GM23338 (cell line): ENCODE results near the gene ONECUT1. TPM values are rescaled to one million over a fixed set of nuclear protein-coding genes. Genes with fewer than 3 reads are reported as not detected.

Experiments
- ATAC-seq: fragments of 200-7000 bp; cut with Tn5 transposase; 3 replicates; pipeline ENCODE4 v1.9.1; 2020
- DNase-seq: peaks from one replicate; pipeline ENCODE4 v3.0.0-alpha.2; 2015; ENCODE audit warnings: low spot score
- H2AFZ ChIP-seq: fragments of 200-600 bp; sonication (generic); 2 replicates; pipeline ENCODE4 v1.8.0; 2016; ENCODE audit warnings: antibody characterized with exemption, mild to moderate bottlenecking, moderate library complexity
- H3F3A ChIP-seq: fragments of 200-600 bp; sonication (generic); replicated peaks from 2 replicates; pipeline ENCODE4 v1.8.0; 2017; ENCODE audit warnings: antibody characterized with exemption, mixed run types, low read depth
- H3K27ac ChIP-seq: fragments of 200-600 bp; sonication (generic); 2 replicates; pipeline ENCODE4 v1.6.1; 2016; ENCODE audit warnings: low read depth
- H3K27me3 ChIP-seq: fragments of 200-600 bp; sonication (generic); 2 replicates; pipeline ENCODE4 v1.8.0; 2016; ENCODE audit warnings: mild to moderate bottlenecking, mixed run types, moderate library complexity; ENCODE audit not compliant: insufficient read depth
- H3K36me3 ChIP-seq: fragments of 200-600 bp; sonication (generic); 2 replicates; pipeline ENCODE4 v1.8.0; 2016; ENCODE audit warnings: mild to moderate bottlenecking; ENCODE audit not compliant: insufficient read depth
- H3K4me1 ChIP-seq: fragments of 200-600 bp; sonication (generic); 2 replicates; pipeline ENCODE4 v1.8.0; 2016; ENCODE audit warnings: mild to moderate bottlenecking, moderate library complexity; ENCODE audit not compliant: insufficient read depth
- H3K4me2 ChIP-seq: fragments of 200-600 bp; sonication (generic); 2 replicates; pipeline ENCODE4 v1.7.1; 2017; ENCODE audit warnings: mixed run types
- H3K4me3 ChIP-seq: fragments of 200-600 bp; sonication (generic); 2 replicates; pipeline ENCODE4 v1.6.1; 2016; ENCODE audit warnings: mixed run types
- H3K79me2 ChIP-seq: fragments of 200-600 bp; sonication (generic); replicated peaks from 2 replicates; pipeline ENCODE4 v1.8.0; 2017; ENCODE audit warnings: mild to moderate bottlenecking; ENCODE audit not compliant: insufficient read depth
- H3K9me2 ChIP-seq: fragments of 200-600 bp; sonication (generic); 2 replicates; pipeline ENCODE4 v1.8.0; 2017; ENCODE audit not compliant: insufficient read depth
- H4K20me1 ChIP-seq: fragments of 200-600 bp; sonication (generic); replicated peaks from 2 replicates; pipeline ENCODE4 v1.8.0; 2017; ENCODE audit warnings: mild to moderate bottlenecking; ENCODE audit not compliant: insufficient read depth
- H3K27ac Mint-ChIP-seq: 2 replicates; pipeline ENCODE4 v1.8.0; 2020; ENCODE audit warnings: inconsistent platforms, mild to moderate bottlenecking, moderate library complexity, mixed read lengths
- H3K27me3 Mint-ChIP-seq: 3 replicates; pipeline ENCODE4 v1.8.0; 2022; ENCODE audit warnings: low read depth, mild to moderate bottlenecking, moderate library complexity, mixed read lengths, inconsistent platforms; ENCODE audit not compliant: insufficient read depth, poor library complexity
- H3K36me3 Mint-ChIP-seq: 3 replicates; pipeline ENCODE4 v1.8.0; 2021; ENCODE audit warnings: low read depth, mild to moderate bottlenecking, inconsistent platforms, moderate library complexity, mixed read lengths
- H3K4me1 Mint-ChIP-seq: 3 replicates; pipeline ENCODE4 v1.8.0; 2020; ENCODE audit warnings: mild to moderate bottlenecking, inconsistent platforms, mixed read lengths
- H3K4me3 Mint-ChIP-seq: 3 replicates; pipeline ENCODE4 v1.8.0; 2021; ENCODE audit warnings: moderate library complexity, mild to moderate bottlenecking, inconsistent platforms, mixed read lengths
- H3K9me3 Mint-ChIP-seq: 3 replicates; pipeline ENCODE4 v1.8.0; 2020; ENCODE audit warnings: moderate library complexity, mild to moderate bottlenecking, inconsistent platforms, mixed read lengths
- EZH2 ChIP-seq: fragments of 200-600 bp; sonication (generic); IDR thresholded peaks from one replicate; pipeline ENCODE4 v1.8.0; 2017; ENCODE audit warnings: antibody characterized with exemption, mild to moderate bottlenecking, low read depth; ENCODE audit not compliant: unreplicated experiment
- EZH2phosphoT487 ChIP-seq: fragments of 200-600 bp; sonication (generic); IDR thresholded peaks from one replicate; pipeline ENCODE4 v1.8.1; 2018; ENCODE audit warnings: antibody characterized with exemption; ENCODE audit not compliant: unreplicated experiment
- JUNB ChIP-seq: IDR thresholded peaks from one replicate; pipeline ENCODE4 v1.6.1; 2016; ENCODE audit warnings: antibody characterized with exemption; ENCODE audit not compliant: unreplicated experiment
- POLR2AphosphoS5 ChIP-seq: IDR thresholded peaks from 2 replicates; pipeline ENCODE4 v1.6.1; 2016; ENCODE audit warnings: antibody characterized with exemption, low read depth
- REST ChIP-seq: IDR thresholded peaks from one replicate; pipeline ENCODE4 v1.6.1; 2018; ENCODE audit warnings: antibody characterized with exemption; ENCODE audit not compliant: unreplicated experiment
- STAT1 ChIP-seq: IDR thresholded peaks from one replicate; pipeline ENCODE4 v1.6.1; 2016; ENCODE audit warnings: antibody characterized with exemption; ENCODE audit not compliant: unreplicated experiment
- ZNF462 ChIP-seq: fragments of 250-450 bp; sonication (Bioruptor Pico); IDR thresholded peaks from 2 replicates; pipeline ENCODE4 v1.5.0; 2020; ENCODE audit warnings: mild to moderate bottlenecking, moderate library complexity
- polyA plus RNA-seq: library from polyadenylated mRNA; unstranded; fragments of >200 nt; fragmentation: Nextera tagmentation; extraction: Ambion mirVana; gene quantifications from 2 replicates; pipeline ENCODE4 v1.2.1, GENCODE V29; 2016
- total RNA-seq: library from RNA; depleted of rRNA; stranded (reverse); fragments of >200 nt; shearing (Covaris generic); gene quantifications from 2 replicates; pipeline ENCODE4 v1.2.3, GENCODE V29; 2014

ONECUT1 gene
- total and polyA plus RNA-seq, 2 experiments from 2014 or later, result 4.3 to 9.4 TPM

GRCh38 chr15:52784799-52785671 is 5.1 kb downstream of the ONECUT1 start:
- Histone ChIP-seq H3K4me3 (peak overlapping the region; percentile 59), H2AFZ (no peak overlapping the region), H3K9me2 (no peaks in the 10 kb centered on the region), H3K79me2 (no peaks in the 10 kb centered on the region), H3K27me3 (peaks cover 94% of the 10 kb centered on the region), H3F3A (peaks cover 19% of the 10 kb centered on the region; the same call in 1 of the 2 replicates), H3K4me2 (peak overlapping the region; percentile 82), H3K36me3 (no peaks in the 10 kb centered on the region), H3K4me1 (peaks cover 49% of the 10 kb centered on the region), H3K27ac (no peak overlapping the region), H4K20me1 (peaks cover 8% of the 10 kb centered on the region; the same call in 1 of the 2 replicates)
- H3K4me3 Mint-ChIP-seq, result peak overlapping the region; percentile 77
- no peaks in the 10 kb centered on the region for H3K36me3 Mint-ChIP-seq
- DNase-seq (peak; percentile 46), ATAC-seq (peak; percentile 3)
- no peak overlapping the region for H3K27ac Mint-ChIP-seq
- H3K4me1 Mint-ChIP-seq, result peaks cover 60% of the 10 kb centered on the region
- peak; percentile 86 for TF ChIP-seq EZH2
- TF ChIP-seq EZH2phosphoT487, result peak; percentile 47
- TF ChIP-seq POLR2AphosphoS5, result no peak
- H3K9me3 Mint-ChIP-seq, result no peaks in the 10 kb centered on the region; the same call in 1 of the 3 replicates
- peaks cover 80% of the 10 kb centered on the region for H3K27me3 Mint-ChIP-seq

GRCh38 chr15:52783929-52784798 is 6.0 kb downstream of the ONECUT1 start:
- H3K4me3 Mint-ChIP-seq, result peak overlapping the region; percentile 77
- H3K4me1 ChIP-seq, result peaks cover 55% of the 10 kb centered on the region
- peak; percentile 52 for ATAC-seq
- H3F3A ChIP-seq, result peaks cover 19% of the 10 kb centered on the region; the same call in 1 of the 2 replicates
- H3K27ac Mint-ChIP-seq, result no peak overlapping the region
- H3K4me2 ChIP-seq, result peak overlapping the region; percentile 82
- H3K4me3 ChIP-seq, result peak overlapping the region; percentile 59
- 0 out of 2 replicates have a peak overlapping the region, but pooled peaks have one; percentile 15 for H2AFZ ChIP-seq
- peak; percentile 87 for DNase-seq
- peaks cover 85% of the 10 kb centered on the region for H3K27me3 ChIP-seq
- peaks cover 60% of the 10 kb centered on the region for H3K4me1 Mint-ChIP-seq
- no peaks in the 10 kb centered on the region for H3K79me2 ChIP-seq
- no peak overlapping the region for H3K27ac ChIP-seq
- no peaks in the 10 kb centered on the region for H3K9me2 ChIP-seq
- no peaks in the 10 kb centered on the region; the same call in 2 of the 3 replicates for H3K9me3 Mint-ChIP-seq
- no peaks in the 10 kb centered on the region for H3K36me3 ChIP-seq
- H3K27me3 Mint-ChIP-seq, result peaks cover 76% of the 10 kb centered on the region
- peaks cover 8% of the 10 kb centered on the region; the same call in 1 of the 2 replicates for H4K20me1 ChIP-seq
- H3K36me3 Mint-ChIP-seq, result no peaks in the 10 kb centered on the region
- TF ChIP-seq EZH2, result peak; percentile 93
- TF ChIP-seq REST, result no peak
- TF ChIP-seq JUNB, result no peak
- TF ChIP-seq STAT1, result no peak
- no peak for TF ChIP-seq ZNF462 (CRISPR knock-in tag)
- peak; percentile 14 for TF ChIP-seq EZH2phosphoT487
